Gastroesophageal sphincter (tissue), 3 donors: ENCODE data around the gene RPUSD3.

ENCODE experiments used
- CTCF ChIP-seq, 4 experiments: fragments of 200-600 bp in 2 of 4; fragments of 450-650 bp in 2 of 4; sonication (generic) in 1 of 4; IDR thresholded peaks; one replicate each; pipeline ENCODE4 v1.5.1; 2017 to 2019; ENCODE audit warnings: antibody characterized with exemption in 4 of 4, mild to moderate bottlenecking in 2 of 4, moderate library complexity in 2 of 4
- POLR2A ChIP-seq, 2 donors: fragments of 450-650 bp; IDR thresholded peaks; one replicate each; pipeline ENCODE4 v1.6.1; 2017; ENCODE audit warnings: antibody characterized with exemption in 2 of 2, mild to moderate bottlenecking in 2 of 2, moderate library complexity in 1 of 2
- POLR2AphosphoS5 ChIP-seq: sonication (generic); formaldehyde crosslinking; IDR thresholded peaks from one replicate; pipeline ENCODE4 v1.6.1; 2017; ENCODE audit warnings: antibody characterized with exemption

GRCh38 chr3:9812870-9813483 is 30.8 kb downstream of the RPUSD3 start:
- TF ChIP-seq POLR2A (IDR thresholded peaks at IDR 0.05): no peak
- no peak for TF ChIP-seq POLR2AphosphoS5
- TF ChIP-seq CTCF (IDR thresholded peaks at IDR 0.05): no peak
